Measurements from ENCODE around the gene HPN.

Gene HPN

GRCh38 chr19:35076657-35077056 is 35.1 kb downstream of the HPN start:
- DNase-seq = no peak

GRCh38 chr19:35077411-35078223 is 36.1 kb downstream of the HPN start:
- Histone ChIP-seq H2AFZ (ENCODE audit: insufficient read depth, low read length, poor library complexity) (no peak overlapping the region), H2BK12ac (ENCODE audit: low read length) (no peak overlapping the region), H3K4me3 (ENCODE audit: low read depth, low read length) (no peak overlapping the region), H4K8ac (ENCODE audit: low read depth, low read length) (no peak overlapping the region), H3K14ac (ENCODE audit: low read length) (no peak overlapping the region), H3K27ac (ENCODE audit: low read depth, low read length) (no peak overlapping the region), H4K12ac (ENCODE audit: low read depth, low read length) (no peak overlapping the region), H3K9ac (ENCODE audit: low read length) (no peak overlapping the region), H3K4me2 (ENCODE audit: low read length) (no peak overlapping the region), H3K23ac (ENCODE audit: low read length) (peak overlapping the region; percentile 96), H4K91ac (ENCODE audit: low read depth, low read length) (no peak overlapping the region), H3K18ac (ENCODE audit: low read length) (no peak overlapping the region), H3K9me3 (ENCODE audit: insufficient read depth, low read depth, low read length) (peaks cover 8% of the 10 kb centered on the region), H3K27me3 (ENCODE audit: insufficient read depth, low read length) (no peaks in the 10 kb centered on the region), H3K4me1 (ENCODE audit: control insufficient read depth in 1 of 2, insufficient read depth in 2 of 2, low read length in 2 of 2) (no peaks in the 10 kb centered on the region), H2BK120ac (ENCODE audit: insufficient read depth, low read length, poor library complexity) (no peak overlapping the region), H3K36me3 (ENCODE audit: control insufficient read depth in 1 of 2, insufficient read depth in 2 of 2, low read length in 2 of 2) (no peaks in the 10 kb centered on the region), H3K4ac (ENCODE audit: low read depth, low read length) (no peak overlapping the region), H3K79me1 (ENCODE audit: low read length) (no peaks in the 10 kb centered on the region), H2AK5ac (ENCODE audit: low read length) (no peak overlapping the region), H3K79me2 (ENCODE audit: control insufficient read depth, insufficient read depth, low read length, poor library complexity) (no peaks in the 10 kb centered on the region), H2BK5ac (ENCODE audit: low read depth, low read length, poor library complexity) (no peak overlapping the region)
- DNase-seq = no peak
- WGBS (ENCODE audit: extremely low coverage, insufficient coverage, insufficient read length) = no CpG with 5 or more reads among the region's 17 CpGs

More at GRCh38 chr19:35076657-35077056, 35.1 kb downstream of the HPN start:
- H2BK12ac ChIP-seq (ENCODE audit: low read length) = no peak overlapping the region
- no peak overlapping the region for H3K4me2 ChIP-seq (ENCODE audit: low read length)
- no peaks in the 10 kb centered on the region for H3K27me3 ChIP-seq (ENCODE audit: insufficient read depth, low read length)
- H3K4me1 ChIP-seq (ENCODE audit: control insufficient read depth in 1 of 2, insufficient read depth in 2 of 2, low read length in 2 of 2) = no peaks in the 10 kb centered on the region
- no peak overlapping the region for H2AFZ ChIP-seq (ENCODE audit: insufficient read depth, low read length, poor library complexity)
- H4K91ac ChIP-seq (ENCODE audit: low read depth, low read length) = no peak overlapping the region
- no peak overlapping the region for H4K8ac ChIP-seq (ENCODE audit: low read depth, low read length)
- H3K9me3 ChIP-seq (ENCODE audit: insufficient read depth, low read depth, low read length) = peaks cover 8% of the 10 kb centered on the region
- H2BK120ac ChIP-seq (ENCODE audit: insufficient read depth, low read length, poor library complexity) = no peak overlapping the region
- no peak overlapping the region for H3K9ac ChIP-seq (ENCODE audit: low read length)
- H3K4me3 ChIP-seq (ENCODE audit: low read depth, low read length) = no peak overlapping the region
- H3K4ac ChIP-seq (ENCODE audit: low read depth, low read length) = no peak overlapping the region
- no peak overlapping the region for H3K23ac ChIP-seq (ENCODE audit: low read length)
- no peak overlapping the region for H3K14ac ChIP-seq (ENCODE audit: low read length)
- WGBS (ENCODE audit: extremely low coverage, insufficient coverage, insufficient read length) = no CpG with 5 or more reads among the region's 8 CpGs
- H4K12ac ChIP-seq (ENCODE audit: low read depth, low read length) = no peak overlapping the region
- no peak overlapping the region for H2BK5ac ChIP-seq (ENCODE audit: low read depth, low read length, poor library complexity)
- H3K79me2 ChIP-seq (ENCODE audit: control insufficient read depth, insufficient read depth, low read length, poor library complexity) = no peaks in the 10 kb centered on the region
- H3K27ac ChIP-seq (ENCODE audit: low read depth, low read length) = no peak overlapping the region
- H3K36me3 ChIP-seq (ENCODE audit: control insufficient read depth in 1 of 2, insufficient read depth in 2 of 2, low read length in 2 of 2) = no peaks in the 10 kb centered on the region
- no peak overlapping the region for H3K18ac ChIP-seq (ENCODE audit: low read length)
- no peak overlapping the region for H2AK5ac ChIP-seq (ENCODE audit: low read length)
- no peaks in the 10 kb centered on the region for H3K79me1 ChIP-seq (ENCODE audit: low read length)

- H3K23ac ChIP-seq (ENCODE audit: low read length) = no peak overlapping the region
- no peaks in the 10 kb centered on the region for H3K27me3 ChIP-seq (ENCODE audit: insufficient read depth, low read length)
- H4K12ac ChIP-seq (ENCODE audit: low read depth, low read length) = no peak overlapping the region
- no peaks in the 10 kb centered on the region for H3K79me2 ChIP-seq (ENCODE audit: control insufficient read depth, insufficient read depth, low read length, poor library complexity)
- no peak overlapping the region for H3K27ac ChIP-seq (ENCODE audit: low read depth, low read length)
- no CpG with 5 or more reads among the region's 14 CpGs for WGBS (ENCODE audit: extremely low coverage, insufficient coverage, insufficient read length)
- H3K9me3 ChIP-seq (ENCODE audit: insufficient read depth, low read depth, low read length) = peaks cover 8% of the 10 kb centered on the region
- DNase-seq = no peak
- no peaks in the 10 kb centered on the region for H3K79me1 ChIP-seq (ENCODE audit: low read length)
- H3K4ac ChIP-seq (ENCODE audit: low read depth, low read length) = no peak overlapping the region
- H2AFZ ChIP-seq (ENCODE audit: insufficient read depth, low read length, poor library complexity) = no peak overlapping the region
- H3K36me3 ChIP-seq (ENCODE audit: control insufficient read depth in 1 of 2, insufficient read depth in 2 of 2, low read length in 2 of 2) = no peaks in the 10 kb centered on the region
- no peak overlapping the region for H3K4me3 ChIP-seq (ENCODE audit: low read depth, low read length)
- no peak overlapping the region for H4K8ac ChIP-seq (ENCODE audit: low read depth, low read length)
- no peak overlapping the region for H2AK5ac ChIP-seq (ENCODE audit: low read length)
- H2BK120ac ChIP-seq (ENCODE audit: insufficient read depth, low read length, poor library complexity) = no peak overlapping the region
- no peak overlapping the region for H4K91ac ChIP-seq (ENCODE audit: low read depth, low read length)
- no peak overlapping the region for H2BK5ac ChIP-seq (ENCODE audit: low read depth, low read length, poor library complexity)
- H3K4me2 ChIP-seq (ENCODE audit: low read length) = no peak overlapping the region
- no peak overlapping the region for H3K14ac ChIP-seq (ENCODE audit: low read length)
- no peaks in the 10 kb centered on the region for H3K4me1 ChIP-seq (ENCODE audit: control insufficient read depth in 1 of 2, insufficient read depth in 2 of 2, low read length in 2 of 2)
- no peak overlapping the region for H3K9ac ChIP-seq (ENCODE audit: low read length)
- no peak overlapping the region for H3K18ac ChIP-seq (ENCODE audit: low read length)
- H2BK12ac ChIP-seq (ENCODE audit: low read length) = no peak overlapping the region
These were observed 38.3 kb downstream of the HPN start for GRCh38 chr19:35079826-35080225.

- Histone ChIP-seq H3K9ac (ENCODE audit: low read length) (no peak overlapping the region), H3K36me3 (ENCODE audit: control insufficient read depth in 1 of 2, insufficient read depth in 2 of 2, low read length in 2 of 2) (no peaks in the 10 kb centered on the region), H3K9me3 (ENCODE audit: insufficient read depth, low read depth, low read length) (peaks cover 8% of the 10 kb centered on the region), H4K91ac (ENCODE audit: low read depth, low read length) (no peak overlapping the region), H2BK120ac (ENCODE audit: insufficient read depth, low read length, poor library complexity) (no peak overlapping the region), H2BK5ac (ENCODE audit: low read depth, low read length, poor library complexity) (no peak overlapping the region), H3K4ac (ENCODE audit: low read depth, low read length) (no peak overlapping the region), H2AK5ac (ENCODE audit: low read length) (no peak overlapping the region), H4K12ac (ENCODE audit: low read depth, low read length) (no peak overlapping the region), H3K27me3 (ENCODE audit: insufficient read depth, low read length) (no peaks in the 10 kb centered on the region), H2AFZ (ENCODE audit: insufficient read depth, low read length, poor library complexity) (no peak overlapping the region), H3K14ac (ENCODE audit: low read length) (no peak overlapping the region), H4K8ac (ENCODE audit: low read depth, low read length) (no peak overlapping the region), H3K4me1 (ENCODE audit: control insufficient read depth in 1 of 2, insufficient read depth in 2 of 2, low read length in 2 of 2) (no peaks in the 10 kb centered on the region), H3K23ac (ENCODE audit: low read length) (no peak overlapping the region), H3K27ac (ENCODE audit: low read depth, low read length) (no peak overlapping the region), H3K4me2 (ENCODE audit: low read length) (no peak overlapping the region), H3K4me3 (ENCODE audit: low read depth, low read length) (no peak overlapping the region), H2BK12ac (ENCODE audit: low read length) (no peak overlapping the region), H3K18ac (ENCODE audit: low read length) (no peak overlapping the region), H3K79me2 (ENCODE audit: control insufficient read depth, insufficient read depth, low read length, poor library complexity) (no peaks in the 10 kb centered on the region), H3K79me1 (ENCODE audit: low read length) (no peaks in the 10 kb centered on the region)
- DNase-seq = no peak
- WGBS (ENCODE audit: extremely low coverage, insufficient coverage, insufficient read length) = no CpG with 5 or more reads among the region's 16 CpGs
These were observed 39.2 kb downstream of the HPN start for GRCh38 chr19:35080613-35081170.
